SU-DHL-6 (cell line): ENCODE results near the gene CAMKK1.

ENCODE experiments used
- CTCF ChIP-seq: fragments of 200-600 bp; sonication (generic); IDR thresholded peaks from one replicate; pipeline ENCODE4 v1.5.1; 2017; ENCODE audit warnings: antibody characterized with exemption, mild to moderate bottlenecking, low read length, moderate library complexity; ENCODE audit not compliant: insufficient read depth, poor library complexity, severe bottlenecking
- EZH2phosphoT487 ChIP-seq: fragments of 200-600 bp; sonication (generic), shearing (Covaris generic); conservative IDR thresholded peaks from 2 replicates; pipeline ENCODE4 v1.6.1; 2018; ENCODE audit warnings: mild to moderate bottlenecking, antibody characterized with exemption, low read length, moderate library complexity, mixed read lengths

- TF ChIP-seq CTCF (no peak), EZH2phosphoT487 (no peak)
These were observed 76.9 kb downstream of the CAMKK1 start for GRCh38 chr17:3815925-3816324.
